NCI-H146 treated with DMSO at 0.1 percent for 48 hours (cell line): ENCODE data around the gene B9D2.
"Not testable (repeated sequence)": the region's sequence is repeated elsewhere in the genome, so short reads cannot be mapped to it uniquely, and the experiment has no call there.

Experiments used
- DNase-seq: peaks from one replicate; lab custom pipeline; 2025; ENCODE audit not compliant: unreplicated experiment; lab: John Stamatoyannopoulos, UW

B9D2 gene

DNA sequence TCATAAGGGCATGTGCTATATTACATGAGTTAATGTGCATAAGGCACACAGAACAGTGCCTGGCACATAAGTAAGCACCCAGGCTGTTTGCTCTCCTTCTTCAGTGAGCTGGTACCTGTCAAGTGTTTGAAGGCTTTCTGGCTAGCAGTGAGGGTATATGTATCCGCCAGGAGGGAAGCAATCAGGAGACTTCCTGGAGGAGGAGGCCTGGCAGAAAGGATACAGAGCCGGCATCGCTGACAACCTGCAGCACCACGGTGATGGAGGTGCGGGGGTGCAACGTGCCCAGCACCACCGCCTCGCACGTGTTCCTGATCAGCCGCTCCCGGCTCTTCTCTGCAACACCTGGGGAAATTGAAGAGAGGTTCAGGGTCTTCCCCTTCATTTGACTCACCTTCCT is 27.7 kb upstream of the B9D2 start:
- no peak for DNase-seq

DNA sequence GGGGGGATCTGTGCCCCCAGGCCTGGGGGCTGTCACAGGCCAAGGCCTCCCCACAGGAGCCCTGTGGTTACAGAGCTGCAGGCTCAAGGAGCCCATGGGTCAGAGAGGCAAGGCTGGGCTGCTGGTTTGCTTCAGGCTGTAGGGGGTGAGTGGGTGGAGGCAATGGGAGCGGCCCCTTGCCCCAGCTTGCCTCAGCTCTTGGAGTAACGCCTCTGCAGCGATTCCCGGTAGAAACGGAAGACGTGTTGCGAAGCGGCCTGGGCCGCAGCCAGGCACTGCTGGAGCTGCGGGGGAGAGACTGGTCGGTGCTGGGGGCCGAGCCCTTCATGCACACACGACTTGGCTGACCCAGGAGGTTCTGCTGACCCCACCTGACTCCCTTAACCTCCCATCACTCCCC is 22.5 kb upstream of the B9D2 start:
- no peak for DNase-seq

DNA sequence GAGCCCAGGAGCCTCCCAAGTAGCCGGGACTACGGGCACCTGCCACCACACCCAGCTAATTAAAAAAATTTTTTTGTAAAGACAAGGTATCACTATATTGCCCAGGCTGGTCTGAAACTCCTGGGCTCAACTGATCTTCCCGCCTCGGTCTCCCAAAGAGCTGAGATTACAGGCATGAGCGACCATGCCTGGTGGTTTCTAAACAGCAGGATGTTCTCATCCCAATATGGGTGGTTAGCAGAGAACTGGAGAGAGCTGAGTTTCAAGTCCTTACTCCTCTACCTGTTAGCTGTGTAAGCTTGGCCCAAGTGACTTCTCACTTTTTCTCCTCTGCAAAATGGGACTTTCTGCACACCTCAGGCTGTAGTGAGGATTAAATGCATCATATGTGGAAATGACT is 20.4 kb upstream of the B9D2 start:
- no peak for DNase-seq

DNA sequence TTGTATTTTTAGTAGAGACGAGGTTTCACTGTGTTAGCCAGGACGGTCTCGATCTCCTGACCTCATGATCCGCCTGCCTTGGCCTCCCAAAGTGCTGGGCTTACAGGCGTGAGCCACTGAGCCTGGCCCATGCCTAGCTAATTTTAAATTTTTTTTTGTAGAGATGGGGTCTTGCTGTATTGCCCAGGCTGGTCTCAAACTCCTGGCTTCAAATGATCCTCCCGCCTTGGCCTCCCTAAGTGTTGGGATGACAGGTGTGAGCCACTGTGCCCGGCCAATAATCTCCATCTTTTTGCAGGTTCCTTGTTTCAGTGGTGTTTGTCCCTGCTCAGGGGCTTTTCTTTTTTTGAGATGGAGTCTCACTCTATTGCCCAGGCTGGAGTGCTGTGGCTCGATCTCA is 17.6 kb upstream of the B9D2 start:
- not testable (repeated sequence) for DNase-seq

DNA sequence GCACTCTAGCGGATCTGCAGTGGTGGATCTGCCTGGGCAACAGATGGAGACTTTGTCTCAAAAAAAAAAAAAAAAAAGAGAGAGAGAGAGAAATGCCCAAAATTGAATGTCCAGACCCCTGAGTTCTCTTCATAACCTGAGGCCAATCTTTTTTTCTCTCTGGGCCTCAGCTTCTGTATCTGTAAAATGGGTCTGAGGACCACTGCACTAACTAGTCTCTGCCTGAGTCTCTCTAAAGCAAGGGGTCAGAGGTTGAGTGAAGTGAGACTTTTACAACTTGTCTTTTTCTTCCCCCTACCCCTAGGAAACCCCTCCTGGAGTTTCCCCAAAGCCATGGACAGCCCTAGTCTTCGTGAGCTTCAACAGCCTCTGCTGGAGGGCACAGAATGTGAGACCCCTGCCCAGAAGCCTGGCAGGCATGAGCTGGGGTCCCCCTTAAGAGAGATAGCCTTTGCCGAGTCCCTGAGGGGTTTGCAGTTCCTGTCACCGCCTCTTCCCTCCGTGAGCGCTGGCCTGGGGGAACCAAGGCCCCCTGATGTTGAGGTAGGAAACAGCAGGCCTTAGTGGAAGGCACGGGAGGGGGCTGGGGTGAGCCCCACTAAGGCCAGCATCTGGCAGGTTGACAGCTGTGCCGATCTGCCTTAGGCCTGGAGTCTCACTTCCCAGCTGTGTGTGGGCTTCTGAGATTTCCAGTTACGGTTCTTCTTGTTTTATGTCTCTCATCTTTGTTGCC is 14.2 kb upstream of the B9D2 start:
- DNase-seq: no peak

DNA sequence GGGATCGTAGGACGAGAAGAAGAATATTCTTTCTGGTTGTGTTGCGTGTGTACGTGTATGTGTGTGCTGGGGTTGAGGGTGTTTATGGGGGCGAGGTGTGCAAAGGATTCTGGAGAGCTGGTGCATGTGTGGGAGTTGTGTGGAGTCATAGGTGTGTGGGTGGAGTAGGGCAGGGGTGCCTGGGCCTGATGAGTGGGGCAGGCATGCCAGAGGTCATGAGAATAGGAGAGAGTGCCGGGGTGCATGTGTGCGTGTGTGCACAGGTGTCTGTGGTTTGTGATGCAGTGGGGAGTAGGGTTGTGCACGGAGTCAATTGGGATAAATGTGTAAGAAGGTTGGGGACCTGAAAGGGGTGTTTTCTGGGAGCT is 13.0 kb upstream of the B9D2 start:
- DNase-seq: no peak

DNA sequence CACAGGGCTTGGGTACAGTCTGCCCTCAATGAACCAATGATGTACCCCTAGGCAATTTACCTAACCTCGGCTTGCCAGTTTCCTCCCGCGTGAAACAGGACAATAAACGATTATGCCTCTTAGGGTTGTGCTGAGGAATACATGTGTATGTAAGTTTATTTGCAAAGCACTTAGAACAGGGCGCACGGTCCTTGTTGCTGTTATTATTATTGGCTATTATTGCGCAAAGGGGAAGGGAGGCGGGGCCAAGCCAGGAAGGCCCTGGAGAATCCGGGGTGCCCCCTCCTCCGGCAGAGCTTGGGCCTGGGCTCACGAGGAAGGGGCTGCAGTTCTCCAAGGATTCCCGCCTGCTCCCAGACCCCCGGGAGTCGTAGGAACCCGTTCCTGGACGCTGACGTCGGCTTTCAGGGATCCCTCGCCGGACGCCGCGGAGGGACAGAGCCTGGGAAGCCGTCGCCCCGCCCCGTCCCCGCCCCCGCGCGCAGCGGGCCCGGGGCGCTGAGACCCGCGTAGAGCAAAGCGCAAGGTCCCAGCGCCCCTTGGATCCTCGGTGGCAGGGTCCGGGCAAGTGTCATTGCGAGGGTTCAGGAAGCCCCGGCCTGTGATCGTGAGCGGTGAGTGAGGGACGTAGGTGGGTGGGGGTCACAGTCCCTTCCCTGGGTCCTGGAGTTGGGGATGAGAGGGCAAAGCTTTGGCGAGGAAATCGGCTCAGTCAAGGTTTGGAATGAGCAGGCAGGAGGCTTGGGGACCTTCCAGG is 12.5 kb upstream of the B9D2 start, which contains the start of gene TMEM91:
TMEM91 (plus strand) TSS at position 293 of the 757 bp plus-strand sequence. CDS start 1,777 bp downstream, outside the sequence.
- no peak for DNase-seq

DNA sequence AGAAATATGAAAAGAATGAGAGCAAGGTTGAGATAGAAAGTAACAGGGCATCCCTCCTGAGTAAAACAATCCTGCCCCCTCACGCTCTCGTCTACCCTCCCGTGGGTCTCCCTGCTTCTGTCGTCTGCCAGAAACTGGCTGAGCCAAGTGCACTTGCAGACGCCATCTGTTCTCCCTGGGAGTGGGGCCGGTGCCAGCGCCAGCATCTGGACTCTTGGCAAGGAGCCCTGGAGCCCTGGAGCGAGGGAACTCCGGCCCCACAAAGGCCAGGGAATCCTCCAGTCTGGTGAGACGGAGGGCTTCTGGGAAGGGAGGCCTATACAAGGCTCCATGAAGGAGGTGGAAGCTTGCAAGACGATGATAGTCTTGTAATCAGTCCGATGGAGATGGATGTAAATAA is 10.0 kb upstream of the B9D2 start:
- DNase-seq: peak; percentile 36

DNA sequence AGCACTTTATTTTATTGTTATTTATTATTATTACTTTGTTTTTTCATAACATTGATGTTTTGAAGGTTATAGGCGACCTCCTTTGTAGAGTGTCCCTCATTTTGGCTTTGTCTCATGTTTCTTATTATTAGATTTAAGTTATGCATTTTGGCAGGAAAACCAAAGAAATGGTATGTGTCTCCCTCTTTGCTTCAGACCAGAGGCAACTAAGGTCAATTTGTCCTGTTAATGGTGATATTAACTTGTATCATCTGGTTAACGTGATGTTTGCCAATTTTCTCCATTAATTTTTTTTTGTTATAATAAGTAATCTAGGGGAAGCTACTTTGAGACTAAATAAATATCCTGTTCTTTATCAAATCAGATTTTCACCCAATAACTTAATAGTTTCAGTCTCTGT is 8.6 kb upstream of the B9D2 start:
- DNase-seq: no peak

DNA sequence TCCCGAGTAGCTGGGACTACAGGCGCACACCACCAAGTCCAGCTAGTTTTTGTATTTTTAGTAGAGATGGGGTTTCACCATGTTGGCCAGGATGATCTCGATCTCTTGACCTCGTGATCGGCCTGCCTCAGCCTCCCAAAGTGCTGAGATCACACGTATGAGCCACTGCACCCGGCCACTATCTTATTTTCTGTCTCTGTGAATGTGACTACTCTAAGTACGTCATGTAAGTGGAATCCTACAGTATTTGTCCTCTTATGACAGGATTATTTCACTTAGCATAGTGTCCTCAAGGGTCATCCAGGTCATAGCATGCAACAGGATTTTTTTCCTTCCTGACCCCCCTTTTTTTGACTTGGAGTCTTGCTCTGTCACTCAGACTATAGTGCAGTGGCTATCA is 7.6 kb upstream of the B9D2 start:
- no peak for DNase-seq

DNA sequence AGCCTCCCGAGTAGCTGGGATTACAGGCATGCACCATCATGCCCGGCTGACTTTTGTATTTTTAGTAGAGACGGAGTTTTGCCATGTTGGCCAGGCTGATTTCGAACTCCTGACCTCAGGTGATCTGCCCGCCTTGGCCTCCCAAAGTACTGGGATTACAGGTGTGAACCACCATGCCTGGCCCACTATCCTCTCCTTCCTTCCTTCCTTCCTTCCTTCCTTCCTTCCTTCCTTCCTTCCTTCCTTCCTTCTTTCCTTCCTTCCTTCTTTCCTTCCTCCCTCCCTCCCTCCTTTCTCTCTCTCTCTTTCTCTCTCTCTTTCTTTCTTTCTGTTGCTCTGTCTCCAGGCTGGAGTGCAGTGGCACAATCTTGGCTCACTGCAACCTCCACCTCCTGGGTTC is 7.2 kb upstream of the B9D2 start:
- DNase-seq: not testable (repeated sequence)

DNA sequence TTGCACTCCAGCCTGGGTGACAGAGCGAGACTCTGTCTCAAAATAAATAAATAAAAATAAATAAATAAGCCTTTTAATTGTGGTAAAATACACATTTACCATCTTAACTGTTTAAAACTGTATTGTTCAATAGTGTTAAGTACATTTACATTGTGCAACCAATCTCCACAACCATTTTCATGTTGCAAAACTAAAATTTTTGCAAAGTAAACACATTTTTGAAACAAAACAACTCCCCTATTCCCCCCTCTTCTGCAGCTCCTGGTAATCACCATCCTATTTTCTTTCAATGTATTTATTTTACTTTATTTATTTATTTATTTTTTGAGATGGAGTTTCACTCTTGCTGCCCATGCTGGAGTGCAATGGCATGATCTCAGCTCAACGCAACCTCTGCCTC is 5.8 kb upstream of the B9D2 start:
- DNase-seq: no peak

DNA sequence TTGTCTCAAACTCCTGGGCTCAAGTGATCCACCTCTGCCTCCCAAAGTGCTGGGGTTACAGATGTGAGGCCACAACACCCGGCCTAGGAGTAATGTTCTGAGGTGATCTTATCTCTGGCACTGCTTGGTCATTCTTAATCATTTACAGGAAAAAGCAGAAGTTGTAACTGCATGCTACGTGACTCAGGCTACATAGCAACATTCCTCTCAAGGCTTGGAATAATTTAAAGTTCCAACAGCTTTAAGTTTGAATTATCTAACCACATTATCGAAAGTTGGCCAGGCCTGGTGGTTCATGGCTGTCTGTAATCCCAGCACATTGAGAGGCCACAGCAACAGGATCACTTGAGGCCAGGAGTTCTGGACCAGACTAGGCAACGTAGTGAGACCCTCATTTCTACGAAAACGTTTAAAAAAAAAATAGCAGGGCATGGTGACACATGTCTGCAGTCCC is 3.9 kb upstream of the B9D2 start:
- DNase-seq: no peak

DNA sequence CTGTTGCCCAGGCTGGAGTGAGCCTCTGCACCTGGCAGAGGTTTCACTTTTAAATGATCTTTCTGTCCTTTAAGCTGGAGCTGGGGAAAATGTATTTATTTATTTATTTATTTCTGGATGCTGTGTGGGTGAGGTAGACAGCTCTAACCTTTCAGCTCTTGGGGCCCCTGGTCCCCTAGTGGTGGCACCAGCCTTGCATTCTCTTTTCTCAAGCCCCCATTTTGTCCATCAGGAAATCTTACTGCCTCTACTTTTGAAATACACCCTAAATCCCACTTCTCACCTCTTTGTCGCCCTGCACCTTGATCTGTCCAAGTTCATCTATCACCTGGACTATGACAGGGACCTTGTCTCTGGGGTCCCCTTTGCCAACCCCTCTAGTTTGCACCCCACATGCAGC is 2.1 kb upstream of the B9D2 start:
- DNase-seq: no peak

DNA sequence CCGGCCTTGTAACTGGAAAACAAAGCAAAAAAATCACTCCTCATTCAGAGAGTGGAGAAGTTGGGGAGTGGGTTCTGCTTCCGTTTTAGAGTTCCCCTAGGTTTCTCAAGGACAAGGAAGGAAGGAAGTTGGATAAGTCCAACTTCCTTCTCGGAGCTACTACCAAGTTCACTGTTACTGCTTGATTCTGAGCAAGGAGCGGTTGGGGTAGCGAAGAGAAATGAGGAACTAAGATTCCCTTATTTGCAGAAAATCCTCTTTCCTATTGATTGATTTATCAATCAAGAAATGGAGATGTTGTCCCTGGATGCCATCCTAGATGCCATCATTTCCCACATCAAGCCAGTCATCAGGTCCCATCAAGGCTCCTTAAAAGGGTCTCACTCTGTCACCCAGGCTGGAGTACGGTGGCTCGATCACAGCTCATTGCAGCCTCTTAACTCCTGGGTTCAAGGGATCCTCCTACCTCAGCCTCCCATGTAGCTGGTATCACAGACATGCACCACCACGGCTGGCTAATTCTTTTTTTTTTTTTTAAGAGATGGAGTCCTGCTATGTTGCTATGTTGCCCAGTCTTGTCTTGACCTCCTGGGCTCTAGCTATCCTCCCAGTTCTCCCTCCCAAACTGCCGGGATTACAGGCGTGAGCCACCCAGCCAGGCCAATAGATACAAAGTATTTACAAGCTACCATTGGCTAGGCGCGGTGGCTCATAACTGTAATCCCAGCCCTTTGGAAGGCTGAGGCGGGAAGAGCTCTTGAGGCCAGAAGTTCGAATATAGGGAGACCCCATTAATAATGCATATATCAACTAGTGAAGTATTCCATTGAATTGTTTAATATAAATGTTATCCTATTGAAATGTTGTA is 809 bp upstream of the B9D2 start:
- DNase-seq: no peak

DNA sequence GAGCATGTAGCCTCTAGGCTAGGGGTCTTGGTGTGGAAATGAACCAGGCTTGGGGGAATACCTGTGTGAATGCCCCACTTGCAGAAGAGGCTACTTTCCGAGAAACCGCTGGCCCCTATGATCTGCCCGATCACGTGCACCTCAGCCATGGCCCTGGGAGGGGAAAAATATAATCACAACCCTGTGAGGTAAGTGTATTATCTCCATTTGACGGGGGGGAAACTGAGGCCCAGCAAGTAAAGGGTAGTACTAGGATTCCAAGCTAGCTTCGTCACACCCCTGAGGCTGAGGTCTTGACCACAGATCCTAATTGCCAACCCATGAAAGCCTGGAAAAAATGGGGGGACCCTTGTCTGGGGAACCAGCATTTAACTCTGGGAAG is 587 bp downstream of the B9D2 start:
- no peak for DNase-seq

DNA sequence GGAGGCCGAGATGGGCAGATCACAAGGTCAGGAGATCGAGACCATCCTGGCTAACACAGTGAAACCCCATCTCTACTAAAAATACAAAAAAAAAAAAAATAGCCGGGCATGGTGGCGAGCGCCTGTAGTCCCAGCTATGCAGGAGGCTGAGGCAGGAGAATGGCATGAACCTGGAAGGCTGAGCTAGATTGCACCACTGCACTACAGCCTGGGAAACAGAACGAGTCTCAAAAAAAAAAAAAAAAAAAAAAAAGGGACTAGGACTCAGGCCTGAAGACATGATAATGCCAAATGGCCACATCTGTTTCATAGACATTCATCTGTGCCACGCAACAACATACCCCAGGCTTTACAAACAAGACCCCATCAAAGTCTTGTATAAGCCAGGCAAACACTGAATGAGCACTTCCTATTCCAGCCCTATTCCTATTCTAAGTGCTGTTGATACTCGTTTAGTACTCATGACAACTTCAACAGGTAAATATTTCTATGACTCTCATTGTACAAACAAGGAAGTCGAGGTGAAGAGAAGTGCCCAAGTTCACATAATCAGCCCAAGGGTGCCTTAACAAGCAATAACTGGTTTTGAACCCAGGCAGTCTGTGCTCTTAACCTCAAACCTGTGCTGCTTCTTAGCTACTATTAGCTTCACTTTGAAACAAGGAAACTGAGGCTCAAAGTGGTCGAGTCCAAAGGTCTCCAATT is 1.7 kb downstream of the B9D2 start:
- no peak for DNase-seq

DNA sequence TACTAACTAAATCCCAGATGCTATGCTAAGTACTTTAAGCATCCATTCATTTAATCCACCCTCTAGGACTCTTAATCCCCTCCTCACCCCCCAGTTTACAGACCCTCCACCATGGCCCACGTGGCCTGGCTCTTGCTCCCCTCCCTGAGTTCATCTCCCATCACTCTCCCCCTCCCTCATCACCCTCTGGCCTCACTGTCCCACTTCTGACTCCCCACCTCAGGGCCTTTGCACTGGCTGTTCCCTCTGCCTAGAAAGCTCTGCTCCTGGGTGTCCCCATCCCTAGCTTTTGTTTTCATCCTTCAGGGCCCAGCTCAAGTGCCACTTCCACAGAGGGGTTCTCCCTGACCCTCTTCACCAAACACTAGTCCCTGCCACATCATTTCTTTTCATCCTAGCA is 4.2 kb downstream of the B9D2 start:
- DNase-seq: no peak

DNA sequence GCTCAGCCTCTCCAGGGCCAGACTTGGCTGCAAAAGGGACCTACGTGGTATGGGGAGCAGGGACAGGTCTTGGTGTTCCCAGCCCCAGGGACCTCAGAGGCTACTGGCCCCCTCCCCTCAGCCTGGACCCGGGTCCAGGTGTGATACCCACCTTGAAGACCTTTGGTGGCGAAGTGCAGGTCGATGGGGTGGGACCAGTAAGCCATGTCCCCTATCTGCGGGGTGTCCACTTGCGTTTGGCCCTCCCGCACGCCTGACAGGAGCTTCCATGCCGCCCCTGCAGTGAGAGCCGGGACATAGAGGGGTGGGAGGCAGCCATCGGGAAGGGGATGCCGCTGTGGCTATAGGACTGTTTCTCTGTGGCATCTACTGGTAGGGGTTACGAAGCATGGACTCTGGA is 6.2 kb downstream of the B9D2 start:
- DNase-seq: no peak

DNA sequence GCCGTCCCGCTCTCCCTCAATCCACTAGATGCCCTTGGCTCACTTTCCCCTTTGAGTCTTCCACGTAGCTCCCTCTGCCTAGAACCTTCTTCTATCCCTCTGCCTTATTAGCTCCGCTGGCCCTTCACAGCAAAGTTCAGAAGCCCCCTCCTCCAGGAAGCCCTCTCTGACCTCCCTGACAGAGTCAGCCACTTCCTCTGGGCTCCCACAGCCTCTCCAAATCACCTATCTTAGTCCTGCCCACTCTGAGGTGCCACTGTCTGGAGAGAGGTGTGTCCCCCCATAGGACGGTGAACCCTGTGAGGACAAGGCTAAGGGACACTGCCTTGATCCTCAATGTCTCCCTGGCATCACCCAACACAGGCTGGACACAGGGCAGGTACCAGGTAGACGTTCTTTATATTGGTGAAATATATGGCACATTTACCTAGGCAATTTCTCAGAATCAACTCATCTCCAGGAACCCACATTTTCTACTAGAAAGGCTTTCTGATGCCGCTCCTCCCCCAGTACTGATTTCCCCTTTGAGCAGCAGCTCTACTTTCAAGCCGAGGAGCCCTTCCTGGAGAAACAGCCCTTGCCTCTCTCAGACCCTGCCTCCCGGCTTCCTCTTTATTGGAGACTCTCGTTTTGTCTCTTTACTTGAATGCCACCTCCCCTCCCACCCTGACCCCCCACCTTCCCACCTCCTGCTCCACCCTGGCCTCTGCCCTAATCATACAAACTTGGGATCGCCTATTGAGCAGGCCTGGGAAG is 6.8 kb downstream of the B9D2 start:
- DNase-seq: no peak
